ENCODE measurements around the gene COASY.
"Not testable (repeated sequence)": the region's sequence is repeated elsewhere in the genome, so short reads cannot be mapped to it uniquely, and the experiment has no call there.

The COASY gene

GRCh38 chr17:42554250-42555121 lies 7.5 kb upstream of the COASY start:
- peak; percentile 86 for DNase-seq

GRCh38 chr17:42555122-42555622 lies 6.8 kb upstream of the COASY start:
- DNase-seq, result no peak

- not testable (repeated sequence) for DNase-seq
These were observed 5.9 kb upstream of the COASY start for GRCh38 chr17:42555961-42556617.

GRCh38 chr17:42559075-42559474 lies 2.9 kb upstream of the COASY start:
- DNase-seq, result no peak

- no peak for DNase-seq
These were observed 1.7 kb upstream of the COASY start for GRCh38 chr17:42560246-42560645.

- DNase-seq, result no peak
These were observed 617 bp downstream of the COASY start for GRCh38 chr17:42562388-42563142.

- no peak for DNase-seq
These were observed 1.2 kb downstream of the COASY start for GRCh38 chr17:42563143-42563509.

- no peak for DNase-seq
These were observed 1.6 kb downstream of the COASY start for GRCh38 chr17:42563543-42563942.

- DNase-seq, result no peak
These were observed 2.0 kb downstream of the COASY start for GRCh38 chr17:42563950-42564349.

- no peak for DNase-seq
These were observed 3.0 kb downstream of the COASY start for GRCh38 chr17:42564815-42565522.

GRCh38 chr17:42565523-42566214 lies 3.7 kb downstream of the COASY start:
- DNase-seq, result no peak

- no peak for DNase-seq
These were observed 4.4 kb downstream of the COASY start for GRCh38 chr17:42566215-42566882.

- DNase-seq, result peak; percentile 94
These were observed 5.1 kb downstream of the COASY start, which contains the start of gene MLX for GRCh38 chr17:42566883-42567573. Gene MLX, plus strand, starts transcription at chr17:42567100. Its CDS starts 25 bp downstream, at chr17:42567125.

- no peak for DNase-seq
These were observed 6.6 kb downstream of the COASY start for GRCh38 chr17:42568341-42569111.

- no peak for DNase-seq
These were observed 9.7 kb downstream of the COASY start for GRCh38 chr17:42571435-42572225.

GRCh38 chr17:42573095-42573494 lies 11.1 kb downstream of the COASY start:
- no peak for DNase-seq

GRCh38 chr17:42574463-42574862 lies 12.5 kb downstream of the COASY start:
- no peak for DNase-seq

GRCh38 chr17:42577140-42577531 lies 15.2 kb downstream of the COASY start:
- DNase-seq, result no peak
